Measurements from ENCODE around the gene ESPNL.

ESPNL gene

DNA sequence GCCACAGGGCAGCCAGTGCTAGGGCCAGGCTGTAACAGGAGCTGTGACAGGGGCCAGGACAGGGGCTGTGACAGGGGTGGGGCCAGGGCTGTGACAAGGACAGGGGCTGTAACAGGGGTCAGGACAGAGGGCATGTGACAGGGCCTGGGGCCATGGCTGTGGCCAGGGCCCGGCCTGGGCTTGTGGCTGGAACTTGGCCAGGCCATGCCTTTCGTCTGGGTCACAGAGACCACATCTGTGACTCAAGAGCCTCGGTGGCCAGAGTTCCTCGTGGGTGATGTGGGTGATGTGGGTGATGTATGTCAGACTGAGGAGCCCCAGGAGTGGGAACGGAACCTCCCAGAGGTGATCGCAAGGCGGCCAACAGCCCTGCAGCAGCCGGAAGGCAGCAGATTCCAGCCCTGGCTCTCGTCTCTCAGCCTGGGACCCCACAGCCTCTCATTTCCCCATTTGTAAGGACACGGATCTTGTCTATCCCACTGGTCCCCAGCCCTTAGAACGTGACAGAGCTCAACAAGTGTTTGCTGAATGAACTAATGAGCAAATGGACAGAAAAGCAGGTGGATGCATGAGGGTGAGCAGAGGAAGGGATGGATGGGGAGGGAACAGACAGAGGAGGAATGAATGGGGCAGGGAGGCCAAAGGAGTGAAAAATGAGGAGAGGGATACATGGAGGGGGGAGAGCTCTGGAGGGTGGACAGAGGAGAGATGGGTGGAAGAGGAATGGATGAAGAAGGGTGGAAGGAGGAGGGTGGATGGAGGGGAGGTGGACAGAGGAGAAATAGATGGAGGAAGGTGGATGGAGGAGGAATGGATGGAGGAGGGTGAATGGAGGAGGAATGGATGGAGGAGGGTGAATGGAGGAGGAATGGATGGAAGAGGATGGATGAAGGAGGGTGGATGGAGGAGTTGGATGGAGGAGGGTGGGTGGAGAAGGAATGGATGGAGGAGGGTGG, 17.3 kb downstream of the ESPNL start:
- DNase-seq, result no peak

DNA sequence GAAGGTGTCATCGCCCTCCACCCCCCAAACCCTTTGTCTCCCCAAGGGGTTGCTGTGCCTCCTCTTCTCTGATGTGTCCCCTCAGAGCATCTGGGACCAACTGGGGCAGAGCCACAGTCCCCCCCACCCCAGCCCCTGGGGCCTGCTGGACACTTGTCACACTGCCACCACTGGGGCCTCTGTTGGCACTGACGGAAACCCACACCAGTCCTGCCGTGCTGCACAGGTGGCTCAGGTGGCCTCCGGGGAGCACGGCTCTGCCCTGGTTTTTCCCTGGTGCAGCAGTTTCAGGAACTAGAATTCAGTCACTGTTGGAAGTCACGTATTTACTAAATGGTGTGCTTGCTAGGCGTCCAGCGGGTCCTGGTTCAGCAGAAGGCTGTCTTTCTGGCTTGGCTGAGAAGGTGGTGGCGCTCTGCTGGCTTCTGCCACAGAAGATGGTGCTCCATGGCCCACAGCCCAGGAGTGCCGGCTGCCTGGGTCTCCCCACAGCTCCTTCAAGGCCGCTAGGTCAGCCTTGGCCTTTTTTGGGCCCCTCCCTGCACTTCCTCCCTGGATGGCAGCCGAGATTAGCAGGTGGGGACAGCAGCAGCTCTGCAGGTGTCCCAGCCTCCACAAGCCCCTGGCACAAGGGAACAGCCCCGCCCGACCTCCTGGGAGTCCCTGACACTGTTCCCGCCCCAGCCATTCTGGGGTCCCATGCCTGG, 19.8 kb downstream of the ESPNL start:
- no peak for DNase-seq

DNA sequence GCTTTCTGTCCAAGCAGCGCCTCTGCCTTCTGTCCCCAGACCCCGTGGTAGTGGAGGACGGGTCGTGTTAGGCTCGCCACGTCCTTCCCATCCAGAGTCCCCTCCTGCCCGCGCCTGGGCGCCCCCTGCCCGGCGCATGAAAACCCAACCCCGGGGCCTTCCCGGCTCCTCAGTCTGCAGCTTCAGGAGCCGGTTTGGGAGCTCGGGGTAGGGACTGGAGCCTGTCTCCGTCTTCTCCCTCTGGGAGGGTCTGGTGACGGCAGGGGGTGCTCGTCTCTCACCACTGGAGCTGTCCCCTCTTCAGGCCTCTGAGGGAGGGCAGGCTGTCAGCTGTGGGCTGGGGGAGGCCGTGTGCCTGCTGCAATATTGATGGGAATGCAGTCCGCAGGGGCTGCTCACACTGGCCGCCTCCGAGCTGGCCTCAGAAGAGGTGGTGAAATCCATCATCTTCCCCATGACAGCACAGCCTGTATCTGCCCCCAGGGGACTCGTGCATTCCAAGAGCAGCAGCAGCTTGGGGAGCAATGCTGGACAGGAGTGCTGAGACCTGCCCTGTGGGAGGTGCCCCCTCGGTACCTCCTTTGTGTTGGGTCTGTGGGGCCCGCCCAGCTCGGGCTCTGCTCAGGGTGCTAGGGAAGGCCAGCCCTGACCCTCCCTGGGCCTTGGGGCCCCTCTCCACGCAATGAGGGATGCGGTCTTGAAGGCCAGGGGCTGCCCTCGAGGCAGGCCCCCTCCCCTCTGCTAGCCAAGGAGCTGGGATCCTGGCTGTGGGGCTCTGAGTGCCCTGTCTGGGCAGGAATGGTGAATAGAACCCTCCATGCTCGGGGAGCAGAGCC, 20.5 kb downstream of the ESPNL start:
- DNase-seq, result no peak

DNA sequence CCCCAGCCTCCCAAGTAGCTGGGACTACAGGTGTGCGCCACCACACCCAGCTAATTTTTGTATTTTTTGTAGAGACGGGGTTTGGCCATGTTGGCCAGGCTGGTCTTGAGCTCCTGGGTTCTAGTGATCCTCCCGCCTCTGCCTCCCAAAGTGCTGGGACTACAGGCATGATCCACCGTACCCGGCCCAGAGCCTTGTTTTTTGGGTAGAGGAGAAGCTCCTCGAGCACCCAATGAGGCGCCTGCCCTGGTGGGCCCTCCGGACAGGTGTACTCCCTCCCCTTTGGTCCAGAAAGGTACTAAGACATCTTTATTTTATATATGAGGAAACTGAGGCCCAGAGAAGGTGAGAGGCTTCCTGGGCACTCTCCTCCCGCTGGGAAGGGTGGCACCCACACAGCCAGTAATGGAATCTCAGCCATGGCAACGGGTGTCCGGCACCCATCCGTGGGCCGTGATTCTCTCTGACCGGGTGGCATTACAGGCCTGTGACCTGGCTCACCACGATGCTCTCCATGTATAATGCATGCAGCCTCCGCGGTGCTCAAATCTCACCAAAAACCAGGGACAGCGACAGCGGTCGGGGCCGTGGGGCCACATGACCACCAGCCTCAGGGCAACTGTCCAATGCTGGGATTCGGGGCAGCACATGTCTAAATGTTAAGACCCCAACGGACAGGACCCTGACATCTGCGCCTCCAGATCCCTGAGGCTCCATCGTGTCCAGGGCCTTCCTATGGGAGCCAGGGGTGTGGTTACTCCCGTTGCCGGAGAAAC, 21.6 kb downstream of the ESPNL start:
- DNase-seq, result no peak

DNA sequence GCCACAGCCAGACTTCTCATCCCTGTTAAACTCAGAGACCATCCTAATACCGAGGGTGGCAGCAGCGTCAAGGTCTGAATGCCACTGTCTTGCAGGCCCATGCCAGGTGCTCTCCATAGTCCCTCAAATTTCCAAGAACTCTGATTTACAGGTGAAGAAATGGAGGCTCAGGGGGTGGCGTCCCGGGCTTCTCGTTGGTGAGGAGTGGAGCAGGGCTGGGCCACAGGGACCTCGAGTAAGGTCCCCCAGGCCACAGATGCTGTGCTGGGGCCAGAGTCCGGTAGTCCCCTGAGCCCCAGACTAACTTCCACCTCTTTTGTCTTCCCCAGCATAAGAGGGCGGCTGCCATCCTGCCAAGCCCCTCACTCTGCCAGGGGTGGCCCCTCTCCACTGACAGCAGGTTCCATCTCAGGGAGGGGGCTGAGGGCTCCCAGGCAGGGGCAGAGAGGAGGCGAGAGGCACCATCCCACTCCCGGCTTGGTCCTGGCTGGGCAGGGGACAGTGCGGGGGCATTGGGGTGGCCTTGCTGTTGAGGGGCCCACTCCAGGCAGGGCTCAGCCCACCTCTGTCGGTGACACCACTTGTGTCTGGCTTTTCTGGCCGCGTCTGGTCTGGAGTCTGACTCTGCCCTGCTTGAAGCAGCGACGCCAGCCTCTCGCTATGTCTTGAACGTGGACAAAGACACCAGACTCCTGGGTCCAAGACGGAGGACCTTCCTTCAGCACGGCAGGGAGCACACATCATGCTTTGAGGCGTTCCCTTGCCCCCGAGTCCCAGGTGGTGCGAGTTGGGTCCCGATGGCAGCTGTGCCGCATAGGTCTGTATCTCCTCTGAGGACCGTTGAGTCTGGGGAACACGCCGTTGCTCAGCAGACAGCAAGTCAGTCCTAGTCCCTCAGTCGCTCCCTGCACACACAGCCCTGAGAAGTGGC, 22.4 kb downstream of the ESPNL start:
- DNase-seq, result no peak

DNA sequence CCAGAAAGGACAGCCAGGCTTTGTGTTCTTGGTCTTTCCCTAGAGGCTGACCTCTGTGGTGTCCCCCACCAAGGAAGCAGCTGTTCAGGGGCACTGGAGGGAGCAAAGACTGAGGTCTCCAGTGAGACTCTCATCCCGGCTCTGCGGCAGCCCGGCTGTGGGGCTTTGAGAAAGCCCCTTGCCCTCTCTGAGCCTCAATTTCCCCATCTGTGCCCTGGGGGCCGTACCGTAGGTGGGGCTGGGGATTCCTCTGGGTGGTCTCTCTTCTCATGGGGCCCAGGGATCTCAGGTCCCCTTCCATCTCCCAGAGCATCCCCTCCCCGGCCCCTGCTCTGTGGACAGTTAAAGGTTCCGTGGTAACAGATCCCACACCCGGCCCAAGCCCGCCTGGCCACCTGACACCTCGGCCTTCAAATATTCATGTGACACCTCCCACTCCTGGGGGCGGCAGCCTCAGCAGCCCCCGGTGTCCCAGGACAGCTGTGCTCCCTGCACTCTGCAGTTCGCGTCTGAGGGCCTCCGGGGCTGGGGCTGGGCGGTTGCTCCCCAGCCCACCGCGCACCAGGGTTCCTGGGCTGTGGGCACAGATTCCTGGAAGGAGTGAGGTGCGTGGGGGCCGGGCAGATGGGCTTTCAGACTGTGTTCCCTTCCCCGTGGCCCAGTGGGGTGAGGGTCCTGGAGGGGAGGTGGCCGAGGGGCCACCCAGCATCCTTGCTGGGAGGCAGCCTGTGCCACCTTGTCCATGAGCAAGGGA, 23.3 kb downstream of the ESPNL start:
- DNase-seq, result no peak

DNA sequence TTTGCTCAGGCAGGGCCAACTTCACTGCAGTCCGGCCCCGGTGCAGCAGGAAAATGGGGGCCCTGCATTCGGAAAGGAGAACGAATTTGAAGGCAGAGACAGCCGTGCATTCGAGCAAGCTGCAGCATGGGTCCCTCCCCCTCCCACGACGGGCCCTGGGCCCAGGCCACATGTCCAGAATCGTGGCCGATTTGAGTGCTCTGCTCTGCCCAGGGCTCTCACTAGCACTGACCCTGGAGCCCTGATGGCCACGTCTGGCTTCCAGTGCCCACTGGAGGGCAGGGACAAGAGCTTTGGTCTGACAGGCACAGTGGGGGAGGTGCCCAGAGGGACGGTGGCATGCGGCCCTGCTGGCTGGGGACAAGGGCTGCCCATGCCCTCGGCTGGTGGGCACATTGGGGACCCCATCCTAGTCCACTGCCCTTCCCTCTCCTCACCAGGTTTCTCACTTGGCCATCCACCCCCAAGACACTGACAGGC, 23.9 kb downstream of the ESPNL start:
- no peak for DNase-seq

DNA sequence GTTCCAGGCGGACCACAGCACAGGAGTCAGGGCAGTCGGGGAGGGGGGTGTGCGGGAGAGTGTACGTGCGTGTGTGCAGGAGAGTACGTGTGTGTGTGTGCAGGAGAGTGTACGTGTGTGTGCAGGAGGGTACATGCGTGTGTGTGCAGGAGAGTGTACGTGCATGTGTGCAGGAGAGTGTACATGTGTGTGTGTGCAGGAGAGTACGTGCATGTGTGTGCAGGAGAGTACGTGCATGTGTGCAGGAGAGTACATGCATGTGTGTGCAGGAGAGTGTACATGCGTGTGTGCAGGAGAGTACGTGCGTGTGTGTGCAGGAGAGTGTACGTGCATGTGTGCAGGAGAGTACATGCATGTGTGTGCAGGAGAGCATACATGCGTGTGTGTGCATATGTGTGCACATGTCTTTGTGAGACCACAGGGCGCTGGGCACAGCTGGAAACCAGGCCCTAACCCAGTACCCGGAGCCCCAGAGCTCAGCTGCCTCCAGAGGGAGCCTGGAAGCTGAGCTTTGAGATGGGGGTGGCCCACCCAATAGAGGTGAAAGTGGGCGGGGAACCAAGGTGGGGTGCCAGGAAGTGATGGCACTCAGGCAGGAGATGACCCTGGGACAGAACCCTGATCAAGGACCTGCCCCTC, 24.5 kb downstream of the ESPNL start:
- no peak for DNase-seq

DNA sequence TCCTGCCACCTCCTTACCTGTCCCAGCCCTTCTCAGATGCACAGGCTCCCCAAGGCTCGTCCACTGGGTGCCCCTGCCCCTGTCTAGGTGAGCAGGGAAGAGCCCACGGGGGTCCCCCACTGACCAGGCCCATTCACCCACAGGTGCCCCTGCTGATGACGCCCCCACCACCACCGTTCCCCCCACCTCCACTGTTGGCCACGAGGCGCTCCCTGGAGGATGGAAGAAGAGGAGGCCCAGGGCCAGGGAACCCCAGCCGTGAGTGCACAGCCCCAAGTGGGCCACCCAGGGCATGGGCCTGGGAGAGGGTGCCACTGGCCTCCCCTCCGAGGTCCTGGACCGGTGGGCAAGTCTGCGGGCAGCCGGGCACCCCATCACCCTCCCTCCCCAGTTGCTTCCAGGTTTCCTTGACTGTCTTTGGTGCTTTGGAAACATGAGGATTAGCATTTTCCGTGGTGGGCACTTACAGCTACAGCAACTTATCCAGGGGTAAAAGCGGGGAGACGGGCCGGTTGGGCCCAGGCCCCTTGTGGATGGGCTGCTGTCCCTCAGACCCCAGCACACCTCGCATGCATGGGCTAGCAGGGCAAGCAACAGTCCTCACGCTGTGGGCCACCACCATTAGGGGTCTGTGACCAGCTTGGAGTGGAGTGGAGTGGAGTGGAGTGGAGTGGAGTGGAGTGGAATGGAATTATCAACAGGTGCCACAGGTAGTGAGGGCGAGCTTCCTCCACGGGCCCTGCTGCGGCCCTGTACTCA, 25.2 kb downstream of the ESPNL start:
- DNase-seq, result no peak

DNA sequence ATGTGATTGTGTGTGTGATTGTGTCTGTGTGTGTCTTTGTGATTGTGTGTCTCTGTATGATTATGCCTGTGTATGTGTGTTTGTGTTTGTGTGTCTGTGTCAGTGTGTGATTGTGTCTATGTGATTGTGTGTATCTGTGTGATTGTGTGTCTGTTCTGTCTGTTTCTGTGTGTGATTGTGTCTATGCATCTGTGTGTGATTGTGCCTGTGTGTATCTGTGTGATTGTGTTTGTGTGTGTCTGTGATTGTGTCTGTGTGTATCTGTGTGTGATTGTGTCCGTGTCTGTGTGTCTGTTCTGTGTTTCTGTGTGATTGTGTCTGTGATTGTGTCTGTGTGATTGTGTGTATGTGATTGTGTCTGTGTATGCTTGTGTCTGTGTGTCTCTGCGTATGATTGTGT, 26.2 kb downstream of the ESPNL start:
- DNase-seq, result no peak

DNA sequence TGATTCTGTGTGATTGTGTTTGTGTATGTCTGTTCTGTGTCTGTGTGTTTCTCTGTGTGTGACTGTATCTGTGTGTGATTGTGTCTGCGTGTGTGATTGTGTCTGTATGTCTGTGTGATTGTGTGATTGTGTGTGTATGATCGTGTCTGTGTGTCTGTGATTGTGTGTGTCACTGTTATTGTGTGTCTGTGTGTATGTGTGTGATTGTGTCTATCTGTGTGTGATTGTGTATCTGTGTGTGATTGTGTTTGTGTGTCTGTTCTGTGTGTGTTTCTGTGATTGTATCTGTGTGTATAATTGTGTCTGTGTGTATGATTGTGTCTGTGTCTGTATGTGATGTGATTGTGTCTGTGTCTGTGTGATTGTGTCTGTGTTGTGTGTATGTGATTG, 26.6 kb downstream of the ESPNL start:
- DNase-seq, result no peak

DNA sequence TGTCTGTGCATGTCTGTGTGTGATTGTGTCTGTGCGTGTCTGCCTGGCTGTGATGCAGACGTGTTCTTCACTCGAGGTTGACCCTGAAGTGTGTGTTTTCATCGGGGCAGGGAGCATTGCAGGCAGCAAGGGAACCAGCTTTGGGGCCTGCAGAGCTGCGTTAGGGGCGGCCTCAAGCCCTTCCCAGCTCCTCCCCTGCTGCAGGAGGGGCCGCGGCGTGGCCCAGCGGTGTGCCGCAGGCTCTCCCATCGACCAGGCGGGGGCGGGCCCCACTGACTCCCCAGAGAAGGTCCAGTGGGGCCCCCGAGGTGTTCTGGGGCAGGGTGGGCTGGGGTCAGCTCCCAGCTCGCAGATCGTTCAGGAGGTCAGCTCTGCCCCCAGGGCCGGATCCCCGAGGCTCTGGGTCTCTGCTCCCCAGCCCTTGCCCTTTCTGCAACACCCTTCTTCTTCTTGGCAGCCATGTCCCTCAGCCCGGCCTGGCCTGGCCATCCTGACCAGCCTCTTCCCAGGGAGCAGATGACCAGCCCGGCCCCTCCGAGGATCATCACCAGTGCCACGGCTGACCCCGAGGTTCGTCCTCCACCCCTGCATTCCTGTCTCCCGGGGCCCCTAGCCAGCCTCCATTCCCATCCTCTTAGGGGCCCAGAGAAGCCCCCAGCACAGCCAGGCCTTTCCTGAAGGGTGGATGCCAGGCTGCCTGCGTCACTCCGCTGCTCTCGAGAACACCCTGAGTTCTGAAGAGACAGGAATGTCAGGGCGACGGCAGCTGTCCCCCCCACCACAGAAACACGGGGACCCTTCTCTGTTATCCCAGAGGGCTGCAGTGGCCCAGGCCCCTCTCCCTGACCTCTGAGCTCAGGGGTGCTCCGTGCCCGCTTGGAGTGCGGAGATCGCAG, 27.3 kb downstream of the ESPNL start:
- DNase-seq, result no peak

DNA sequence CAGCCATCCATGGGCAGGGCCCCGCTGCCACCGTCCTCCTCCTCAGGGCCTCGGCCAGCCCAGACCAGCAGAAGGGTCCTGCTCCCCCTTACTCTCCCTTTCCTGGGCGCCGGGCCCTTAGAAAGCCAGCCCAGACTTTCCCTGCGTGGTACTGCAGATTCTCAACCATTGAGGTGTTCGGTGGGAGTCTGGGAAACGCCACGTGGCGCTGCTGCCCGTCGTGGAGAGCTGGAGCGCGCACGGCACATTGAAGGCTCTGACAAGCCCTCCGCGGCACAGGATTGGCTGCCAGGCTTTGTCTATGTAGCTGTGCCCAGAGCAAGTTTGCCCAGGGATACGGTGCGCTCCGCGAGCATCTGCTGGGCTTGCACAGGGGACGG, 27.9 kb downstream of the ESPNL start:
- no peak for DNase-seq

DNA sequence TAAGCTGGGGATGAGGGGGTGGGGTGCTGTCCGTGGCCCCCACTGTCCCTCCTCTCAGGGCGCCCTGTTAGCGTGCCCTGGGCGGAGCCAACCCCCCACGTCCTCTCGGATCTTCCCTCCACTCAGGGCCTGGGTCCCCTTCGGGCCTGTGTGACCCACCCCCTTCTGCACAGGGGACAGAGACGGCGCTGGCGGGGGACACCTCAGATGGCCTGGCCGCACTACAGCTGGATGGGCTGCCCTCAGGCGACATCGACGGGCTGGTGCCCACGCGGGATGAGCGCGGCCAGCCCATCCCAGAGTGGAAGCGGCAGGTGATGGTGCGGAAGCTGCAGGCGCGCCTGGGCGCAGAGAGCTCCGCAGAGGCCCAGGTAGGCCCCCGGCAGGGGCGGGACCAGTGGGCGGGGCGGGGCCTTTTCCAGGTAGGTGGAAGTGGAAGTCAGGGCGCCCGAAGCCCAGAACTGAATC, 28.4 kb downstream of the ESPNL start:
- no peak for DNase-seq

DNA sequence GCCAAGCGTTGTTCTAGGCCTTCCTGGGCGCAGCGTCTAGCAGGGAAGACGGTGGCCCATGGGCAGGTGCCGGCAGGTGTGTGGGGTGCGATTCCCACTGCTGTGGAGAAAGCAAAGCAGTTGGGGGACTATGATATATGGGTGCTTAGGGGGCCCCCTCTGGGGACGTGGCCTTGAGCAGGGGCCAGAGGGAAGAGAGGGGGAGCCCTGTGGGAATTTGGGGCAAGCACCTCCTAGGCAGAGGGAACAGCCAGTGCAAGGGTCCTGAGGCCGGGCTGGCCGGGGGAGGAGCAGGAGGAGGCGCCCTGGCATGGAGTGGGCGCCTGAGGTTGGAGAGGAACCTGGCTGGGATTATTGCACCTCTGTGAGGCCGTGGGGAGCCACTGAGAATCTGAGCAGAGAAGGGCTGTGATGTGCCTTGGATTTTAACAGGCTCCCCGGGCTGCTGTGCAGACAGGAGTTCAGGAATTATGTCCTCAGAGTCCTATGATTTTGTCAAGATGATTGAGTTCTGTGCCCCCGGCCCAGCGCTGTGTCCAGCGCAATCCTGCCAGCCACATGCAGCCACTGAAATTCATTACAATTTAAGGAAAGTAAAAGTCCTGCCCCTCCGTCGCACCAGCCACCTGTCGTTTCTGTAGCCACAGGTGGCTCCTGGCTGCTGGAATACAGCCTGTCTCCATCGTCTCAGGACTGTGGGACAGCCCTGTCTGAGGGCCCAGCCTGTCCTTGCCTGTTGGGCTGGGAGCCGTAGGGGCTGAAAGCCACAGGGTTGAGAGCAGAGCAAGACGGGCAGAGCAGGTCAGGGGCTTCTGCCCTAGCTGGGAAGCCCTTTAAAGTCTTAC, 29.2 kb downstream of the ESPNL start:
- no peak for DNase-seq

DNA sequence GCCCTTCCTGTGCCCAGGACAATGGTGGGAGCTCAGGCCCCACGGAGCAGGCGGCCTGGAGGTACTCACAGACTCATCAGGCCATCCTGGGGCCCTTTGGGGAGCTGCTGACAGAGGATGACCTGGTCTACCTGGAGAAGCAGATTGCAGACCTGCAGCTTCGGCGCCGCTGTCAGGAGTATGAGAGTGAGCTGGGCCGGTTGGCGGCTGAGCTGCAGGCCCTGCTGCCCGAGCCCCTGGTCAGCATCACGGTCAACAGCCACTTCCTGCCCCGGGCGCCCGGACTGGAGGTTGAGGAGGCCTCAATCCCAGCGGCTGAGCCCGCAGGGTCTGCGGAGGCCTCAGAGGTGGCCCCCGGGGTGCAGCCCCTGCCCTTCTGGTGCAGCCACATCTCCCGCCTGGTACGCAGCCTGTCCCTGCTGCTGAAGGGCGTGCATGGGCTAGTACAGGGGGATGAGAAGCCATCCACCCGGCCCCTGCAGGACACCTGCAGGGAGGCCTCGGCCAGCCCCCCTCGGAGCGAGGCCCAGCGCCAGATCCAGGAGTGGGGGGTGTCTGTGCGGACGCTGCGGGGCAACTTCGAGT, 30.1 kb downstream of the ESPNL start:
- DNase-seq, result no peak
